Stimulated activated CD8-positive, alpha-beta memory T cell treated with anti-CD3 and anti-CD28 coated beads, Interleukin-15, amount 100 ng/mL, for 48 hours (primary cell): ENCODE measurements around the gene CLEC3A.
"Not testable (repeated sequence)": the region's sequence is repeated elsewhere in the genome, so short reads cannot be mapped to it uniquely, and the experiment has no call there.

ENCODE experiments used
- DNase-seq, 2 donors: peaks; one replicate each; pipeline ENCODE4 v3.0.0-alpha.2; 2020; ENCODE audit warnings: low read depth in 2 of 2

Gene CLEC3A, protein sequence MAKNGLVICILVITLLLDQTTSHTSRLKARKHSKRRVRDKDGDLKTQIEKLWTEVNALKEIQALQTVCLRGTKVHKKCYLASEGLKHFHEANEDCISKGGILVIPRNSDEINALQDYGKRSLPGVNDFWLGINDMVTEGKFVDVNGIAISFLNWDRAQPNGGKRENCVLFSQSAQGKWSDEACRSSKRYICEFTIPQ

DNA sequence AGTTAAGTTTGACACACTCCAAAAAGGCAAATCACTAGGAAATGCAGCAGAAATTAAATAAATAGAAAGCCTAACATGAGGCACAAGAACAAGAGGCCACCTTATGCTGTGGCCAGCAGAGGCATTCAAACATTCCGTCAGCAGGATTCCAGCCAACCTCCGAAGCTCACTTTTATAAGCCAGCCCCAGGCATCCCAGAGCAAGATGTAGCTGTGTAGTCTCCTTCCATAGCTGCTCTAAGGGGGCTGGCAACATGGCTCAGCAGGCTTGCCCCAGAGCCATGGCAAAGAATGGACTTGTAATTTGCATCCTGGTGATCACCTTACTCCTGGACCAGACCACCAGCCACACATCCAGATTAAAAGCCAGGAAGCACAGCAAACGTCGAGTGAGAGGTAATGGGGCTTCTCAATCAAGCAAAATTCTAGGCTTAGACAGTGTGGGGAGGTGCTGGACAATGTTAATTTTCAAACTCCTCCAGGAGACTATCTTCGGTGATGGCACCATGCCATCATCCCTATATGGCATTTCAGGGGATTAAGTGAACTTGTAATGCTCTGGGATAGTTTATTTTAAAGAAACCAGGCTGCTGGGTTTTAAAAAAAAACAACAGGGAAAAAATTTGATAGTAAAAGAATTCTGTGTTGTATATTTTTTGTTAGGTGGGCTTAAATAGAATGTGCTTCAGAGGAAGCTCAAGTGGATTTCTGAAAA lies at the start of gene CLEC3A:
TSS of gene CLEC3A (plus strand) at position 202 of the 714 bp plus-strand sequence. CDS start at position 281, 79 bp downstream.
- no peak for DNase-seq

DNA sequence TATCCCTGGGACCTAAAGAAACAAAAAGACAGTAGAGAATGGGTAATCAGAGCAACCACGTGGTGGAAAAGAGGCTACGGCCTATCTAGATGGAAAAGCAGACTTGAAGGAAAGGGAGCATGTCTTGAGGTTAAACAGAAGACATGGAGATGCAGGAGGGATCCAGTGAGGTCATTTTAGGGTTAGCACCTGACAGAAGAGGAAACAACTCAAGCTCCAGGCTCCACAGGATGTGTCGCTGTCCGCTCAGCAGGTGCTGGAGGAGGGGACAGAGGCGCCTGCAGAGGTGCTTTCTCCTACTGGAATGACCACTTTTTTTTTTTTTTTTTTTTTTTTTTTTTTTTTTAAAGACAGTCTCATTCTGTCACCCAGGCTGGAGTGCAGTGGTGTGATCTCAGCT lies 47.5 kb upstream of the CLEC3A start:
- no peak for DNase-seq

DNA sequence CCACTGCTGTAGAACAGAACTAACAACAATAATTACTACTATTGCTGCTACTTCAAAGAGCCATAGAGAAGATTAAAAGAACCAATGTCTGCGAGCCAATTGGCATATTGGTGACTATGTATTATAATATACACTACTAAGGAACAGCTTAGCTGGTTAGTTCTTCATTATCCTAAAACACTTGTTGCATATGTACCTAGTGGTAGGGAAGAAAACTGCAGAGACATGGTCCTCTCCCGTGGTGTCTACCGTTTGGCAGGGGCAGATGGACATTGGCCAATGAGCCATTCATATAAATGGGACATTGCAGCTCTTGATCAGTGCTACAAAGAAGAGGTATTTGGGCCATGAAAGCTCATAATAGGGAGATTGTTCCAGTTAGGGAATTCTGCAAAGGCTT lies 46.4 kb upstream of the CLEC3A start:
- no peak for DNase-seq

DNA sequence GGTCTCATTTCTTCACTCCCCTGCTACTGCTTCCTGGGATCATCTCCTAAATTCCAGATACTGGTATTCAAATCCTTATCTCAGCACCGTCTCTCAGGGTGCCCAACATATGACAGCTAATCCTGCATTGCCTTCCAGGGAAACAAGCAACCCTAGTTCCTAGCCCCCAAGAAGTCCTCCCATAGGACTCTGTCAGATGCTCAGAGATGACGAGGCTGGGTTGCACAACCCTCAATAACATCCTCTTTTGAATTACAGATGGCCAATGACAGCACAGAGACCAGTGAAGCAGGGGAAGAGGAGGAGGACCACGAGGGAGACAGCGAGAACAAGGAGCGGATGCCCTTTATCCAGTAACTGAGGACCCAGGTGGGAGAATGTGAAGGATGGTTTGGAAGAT lies 45.0 kb upstream of the CLEC3A start:
- no peak for DNase-seq

DNA sequence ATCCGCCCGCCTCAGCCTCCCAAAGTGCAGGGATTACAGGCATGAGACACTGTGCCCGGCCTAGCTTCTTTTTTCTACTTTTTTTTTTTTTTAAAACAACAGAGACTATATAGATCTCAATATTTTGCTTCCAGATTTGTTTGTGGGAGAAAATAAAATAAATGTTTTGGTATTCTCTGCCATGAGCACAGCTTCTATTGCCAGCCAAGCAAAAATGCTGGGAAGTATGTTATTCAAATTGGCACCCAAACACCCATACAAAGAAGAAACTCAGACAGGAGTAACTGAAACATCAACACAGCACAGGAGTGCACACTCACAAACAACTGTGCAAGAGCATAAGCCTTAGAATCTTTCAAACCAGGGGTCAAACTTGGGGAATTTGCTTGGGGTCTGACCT lies 37.2 kb upstream of the CLEC3A start:
- no peak for DNase-seq

DNA sequence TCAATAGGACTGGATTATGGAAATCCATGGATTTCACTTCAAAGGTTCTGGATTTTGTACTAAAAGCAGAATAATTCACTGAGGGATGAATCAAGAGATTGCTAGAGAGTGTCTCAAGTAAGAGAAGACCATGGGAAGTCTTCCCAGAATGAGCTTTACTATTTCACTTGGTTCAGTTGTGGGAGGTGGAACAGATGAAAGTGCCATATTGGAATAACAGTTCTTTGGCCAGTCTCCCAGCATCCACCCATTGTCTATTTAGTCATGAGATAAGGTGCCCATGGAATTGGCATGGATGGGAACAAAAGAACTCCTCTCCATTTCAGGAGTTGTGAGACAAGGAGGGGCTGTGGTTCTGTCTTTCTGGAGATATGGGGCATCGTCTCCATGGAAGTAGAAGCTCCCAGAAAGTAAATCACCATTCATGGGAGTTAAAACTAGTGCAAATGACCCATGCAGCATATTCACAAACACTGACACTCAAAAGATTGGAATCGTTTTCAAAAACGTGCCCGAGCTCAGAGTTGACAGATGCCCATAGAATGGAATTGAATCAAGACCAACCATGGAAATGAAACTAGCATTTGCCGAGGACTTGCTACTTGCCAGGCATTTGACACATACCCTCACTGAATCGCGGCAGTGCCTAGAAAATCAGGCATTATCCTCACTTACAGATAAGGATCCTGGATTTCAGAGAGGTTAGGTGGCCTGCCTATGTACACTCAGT lies 36.2 kb upstream of the CLEC3A start:
- no peak for DNase-seq

DNA sequence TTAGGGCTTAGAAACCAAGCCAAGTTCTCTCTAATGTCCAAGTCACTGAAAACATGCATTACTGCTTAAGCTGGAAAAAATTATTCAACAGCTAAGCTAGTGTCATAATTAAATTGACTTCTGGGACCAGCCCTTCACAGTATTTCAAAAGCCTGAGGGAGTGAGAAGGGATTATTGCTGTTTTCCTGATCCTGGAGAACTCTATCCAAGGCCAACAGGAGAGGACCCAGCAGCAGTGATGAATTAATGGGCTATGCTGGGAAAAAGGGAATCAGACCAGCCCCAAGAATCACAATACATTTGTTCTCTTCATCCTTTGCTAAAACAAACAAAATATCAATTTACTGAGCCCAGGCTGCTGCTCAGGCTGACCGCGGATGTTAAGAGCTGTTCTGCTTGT lies 34.5 kb upstream of the CLEC3A start:
- no peak for DNase-seq

DNA sequence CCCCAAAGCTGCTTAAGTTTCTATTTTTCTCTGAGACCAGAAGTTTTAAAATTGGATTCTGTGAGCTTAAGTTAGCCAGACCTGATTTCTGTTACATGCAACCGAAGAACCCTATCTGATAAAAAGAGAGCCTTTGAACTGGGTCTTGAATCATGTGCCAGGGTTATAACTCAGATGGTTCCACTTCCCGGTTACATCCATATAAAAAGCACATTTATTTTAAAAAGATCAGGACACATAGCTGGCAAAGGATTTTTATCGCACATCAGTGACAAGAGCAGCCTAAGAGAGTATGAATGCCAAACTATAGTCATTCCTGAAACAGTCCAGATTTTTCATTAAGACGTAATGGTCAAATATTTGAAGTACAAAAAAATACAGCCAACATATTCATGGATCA lies 32.5 kb upstream of the CLEC3A start:
- DNase-seq, result no peak

DNA sequence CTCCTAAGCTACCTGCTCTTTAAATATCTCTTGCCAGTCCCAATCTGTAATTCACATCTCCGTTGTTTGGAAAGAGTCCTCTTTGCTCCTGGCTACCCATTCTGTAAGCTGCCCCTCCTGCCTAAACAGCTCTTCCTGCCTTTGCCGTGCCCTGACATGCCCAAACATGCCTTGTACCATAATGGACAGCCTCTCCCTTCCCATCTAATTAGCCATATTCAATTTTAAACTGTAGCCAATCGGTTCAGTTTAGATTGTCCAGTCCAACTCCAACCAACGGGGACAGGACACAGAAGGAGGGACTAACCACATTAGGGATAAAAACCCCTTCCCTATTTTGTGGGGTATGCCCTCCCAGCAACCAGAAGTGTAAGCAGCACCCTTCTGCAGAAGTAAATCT lies 30.6 kb upstream of the CLEC3A start:
- no peak for DNase-seq

DNA sequence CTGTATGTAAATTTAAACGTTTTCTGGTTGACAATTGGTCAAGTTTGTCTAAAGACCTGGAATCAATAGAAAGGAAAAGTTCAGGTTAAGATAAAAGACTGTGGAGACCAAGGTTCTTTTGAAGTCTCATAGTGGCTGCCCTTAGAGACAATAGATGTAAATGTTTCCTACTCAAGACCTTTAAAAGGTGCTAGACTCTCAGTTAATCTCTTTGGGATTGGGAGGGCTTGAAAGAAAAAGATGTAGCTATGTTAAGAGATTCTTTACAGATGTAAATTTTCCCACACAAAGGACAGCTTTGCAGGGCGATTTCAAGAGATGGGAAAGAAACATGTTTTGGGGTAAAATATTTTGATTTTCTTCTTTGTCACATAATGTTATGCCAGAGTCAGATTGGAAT lies 30.0 kb upstream of the CLEC3A start:
- DNase-seq, result not testable (repeated sequence)

DNA sequence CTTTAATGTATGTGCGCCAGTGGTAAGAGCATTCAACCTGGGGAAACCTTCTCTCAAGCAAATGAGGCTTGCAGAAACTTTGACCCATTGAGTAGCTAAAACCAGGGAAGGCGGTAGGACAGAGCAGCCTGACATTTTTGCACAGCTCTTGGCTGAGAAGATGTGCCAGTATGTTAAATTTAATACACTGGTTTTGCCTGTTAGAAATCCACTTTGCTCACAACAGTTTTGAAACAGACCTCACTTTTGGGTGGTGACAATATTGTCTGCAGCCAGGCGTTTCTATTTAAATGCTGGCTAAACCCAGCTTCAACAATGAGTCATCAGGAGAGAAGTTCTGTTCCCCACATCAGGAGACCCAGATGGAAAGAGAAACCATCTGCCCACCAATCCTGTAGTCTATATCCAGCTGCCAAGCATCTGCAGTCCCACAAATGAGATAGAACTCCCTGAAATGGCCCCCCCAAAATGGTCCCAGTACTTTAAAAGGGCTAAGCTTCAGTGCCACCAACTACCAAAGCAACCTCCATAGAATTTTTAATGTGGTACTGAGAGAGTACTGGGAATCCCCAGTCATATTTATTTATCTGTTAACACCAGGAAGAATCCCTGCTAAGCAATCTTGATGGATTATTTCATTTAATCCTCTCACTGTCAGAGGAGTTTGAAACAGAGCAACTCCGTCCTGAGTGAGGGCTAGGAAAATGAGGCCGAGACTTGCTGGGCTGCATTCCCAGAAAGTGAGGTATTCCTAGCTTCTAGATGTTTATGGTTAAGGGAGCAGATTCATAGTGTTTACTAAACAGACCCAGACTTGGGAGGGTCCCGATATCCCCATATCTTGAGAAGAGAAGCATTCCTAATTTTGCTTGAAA lies 29.0 kb upstream of the CLEC3A start:
- DNase-seq, result no peak

DNA sequence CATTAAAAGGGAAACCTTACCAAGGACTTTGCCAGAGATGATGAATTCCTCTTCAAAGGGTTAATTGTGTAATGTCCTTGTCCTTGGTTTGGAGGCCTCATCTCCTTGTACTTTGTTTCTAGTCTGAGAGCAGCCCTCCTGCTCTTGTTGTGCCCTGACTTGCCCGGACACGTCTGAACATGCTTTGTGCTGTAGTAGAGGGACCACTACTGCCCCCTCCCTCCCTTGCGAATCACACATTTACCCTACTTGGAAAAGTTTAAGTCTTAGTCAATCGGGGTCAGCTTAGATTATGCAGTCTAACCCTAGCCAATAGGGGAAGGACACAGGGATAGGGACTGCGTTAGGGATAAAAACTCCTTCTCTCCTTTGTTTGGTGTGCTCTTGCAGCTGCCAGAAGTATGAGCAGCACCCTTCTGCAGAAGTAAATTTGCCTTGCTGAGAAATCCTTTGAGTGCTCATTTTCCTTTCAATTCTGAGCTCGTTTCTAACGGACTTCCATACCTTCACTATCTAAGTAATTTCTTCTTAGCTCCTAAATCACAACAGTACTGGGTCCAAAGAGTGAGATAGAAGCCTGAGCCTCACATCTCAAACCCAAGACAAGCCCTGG lies 26.4 kb upstream of the CLEC3A start:
- no peak for DNase-seq

DNA sequence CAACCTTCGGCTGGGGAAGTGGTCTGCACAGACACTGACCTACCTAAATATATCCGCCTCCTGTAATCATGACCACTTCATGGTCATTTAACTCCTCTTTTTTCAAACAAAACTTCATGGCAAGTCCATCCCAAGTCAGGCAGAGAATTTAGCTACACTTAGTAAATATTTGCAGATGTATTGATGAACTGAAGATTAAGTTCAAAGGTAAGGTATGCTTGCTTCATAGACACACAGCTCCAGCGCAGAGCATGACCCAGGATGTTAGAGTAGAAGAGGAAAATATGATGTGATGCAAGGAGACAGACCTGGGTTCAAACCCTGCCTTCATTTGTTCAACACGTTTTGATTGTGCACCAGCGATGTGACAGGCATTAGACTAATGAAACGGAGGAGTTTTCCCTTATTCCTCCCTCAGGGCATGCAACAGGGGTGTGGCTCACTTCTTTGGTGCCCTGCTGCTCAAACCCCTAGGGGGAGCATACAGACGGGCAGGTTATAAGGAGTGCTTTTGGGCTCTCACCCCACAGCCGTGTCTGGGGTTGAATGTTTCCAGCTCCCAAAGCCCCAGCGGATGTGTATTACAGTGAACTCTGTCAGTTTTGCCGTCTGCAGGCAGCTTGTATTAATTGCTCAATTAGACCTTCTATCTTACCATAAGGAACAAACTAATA lies 23.9 kb upstream of the CLEC3A start:
- no peak for DNase-seq

DNA sequence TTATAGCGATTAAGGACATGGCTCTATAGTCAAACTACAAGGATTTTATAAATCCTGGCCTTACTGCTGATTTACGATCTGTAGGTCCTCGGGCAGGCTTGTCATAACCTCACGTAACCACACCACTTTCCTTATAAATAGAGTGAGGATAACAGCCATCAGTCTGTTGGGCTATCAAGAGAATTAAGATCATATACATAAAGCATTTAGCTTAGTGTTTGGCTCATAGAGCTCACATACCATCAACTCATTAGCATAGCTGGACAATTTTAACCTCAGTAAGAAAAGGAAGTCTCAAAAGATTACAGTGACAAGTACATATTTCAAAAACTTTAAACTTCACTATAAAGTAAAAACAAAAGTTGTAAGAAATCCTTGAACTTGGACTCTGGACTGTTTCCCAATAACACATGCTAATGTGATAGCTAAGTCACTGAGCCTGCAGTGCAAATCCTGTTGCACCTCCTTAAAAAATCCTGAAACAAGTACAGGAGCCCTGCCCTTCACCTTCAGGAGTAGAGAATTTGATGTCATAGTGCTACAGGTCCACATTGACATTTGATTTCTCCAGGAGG lies 20.8 kb upstream of the CLEC3A start:
- no peak for DNase-seq

DNA sequence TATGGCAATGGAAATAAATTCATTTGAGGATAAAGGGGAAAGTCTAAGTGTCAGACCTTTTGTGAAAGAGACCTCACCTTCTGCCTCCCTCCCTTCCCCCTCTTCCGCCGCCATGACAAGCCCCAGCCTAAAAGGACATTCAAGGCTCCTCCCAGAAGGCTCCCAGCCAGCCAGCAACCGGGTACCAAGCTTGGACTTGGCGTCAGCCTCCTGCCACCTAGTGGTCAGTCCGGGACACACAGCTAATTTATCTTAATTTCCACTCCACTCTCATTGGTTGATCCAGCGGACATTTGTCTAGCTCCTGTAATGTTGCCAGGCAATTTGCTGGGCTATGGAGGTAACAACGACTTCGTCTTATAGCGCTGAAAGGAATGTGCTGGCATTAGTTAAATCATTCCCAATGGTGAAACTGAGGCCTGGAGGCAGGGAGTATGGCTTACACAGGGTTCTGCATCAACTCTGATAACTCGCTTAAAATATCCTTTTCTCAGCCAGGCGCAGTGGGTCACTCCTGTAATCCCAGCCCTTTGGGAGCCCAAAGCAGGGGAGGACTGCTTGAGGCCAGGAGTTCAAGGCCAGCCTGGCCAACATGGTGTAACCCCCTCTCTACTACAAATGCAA lies 19.3 kb upstream of the CLEC3A start:
- peak; percentile 51 to 61 for DNase-seq

DNA sequence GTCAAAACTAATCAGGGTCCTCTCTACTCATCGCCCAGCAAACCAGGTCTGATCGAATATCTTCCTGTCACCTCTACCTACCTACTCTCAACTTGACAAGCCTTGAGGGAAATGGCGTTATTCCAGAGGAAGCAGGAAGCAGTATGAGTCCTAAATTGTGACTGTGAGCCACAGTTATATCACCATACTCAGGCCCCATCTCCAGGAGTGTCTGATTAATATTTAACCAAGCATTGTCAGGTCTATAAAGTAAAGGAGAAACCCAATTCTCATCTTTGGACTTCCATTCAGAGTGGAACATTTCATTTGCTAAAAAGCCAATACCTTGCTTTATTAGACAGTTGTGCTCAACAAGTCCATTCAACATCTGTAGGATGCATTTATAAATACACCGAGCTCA lies 17.8 kb upstream of the CLEC3A start:
- DNase-seq, result no peak

DNA sequence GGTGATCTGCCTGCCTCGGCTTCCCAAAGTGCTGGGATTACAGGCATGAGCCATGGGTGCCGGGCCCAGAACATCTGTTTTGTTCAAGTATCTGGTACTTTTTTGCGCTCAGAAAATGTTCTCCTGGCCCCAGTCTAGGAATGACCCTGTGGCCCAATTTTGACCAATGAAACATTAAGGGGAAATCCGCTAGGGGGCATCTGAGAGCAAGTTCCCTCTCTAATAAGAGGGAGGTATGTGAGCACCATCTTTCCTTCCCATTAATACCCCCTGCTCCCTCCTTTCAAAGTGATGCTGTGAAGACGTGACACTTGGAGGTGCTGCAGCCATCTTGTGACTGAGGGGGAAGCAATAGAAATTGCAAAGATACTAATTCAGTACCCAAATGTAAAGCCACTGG lies 16.5 kb upstream of the CLEC3A start:
- DNase-seq, result no peak

DNA sequence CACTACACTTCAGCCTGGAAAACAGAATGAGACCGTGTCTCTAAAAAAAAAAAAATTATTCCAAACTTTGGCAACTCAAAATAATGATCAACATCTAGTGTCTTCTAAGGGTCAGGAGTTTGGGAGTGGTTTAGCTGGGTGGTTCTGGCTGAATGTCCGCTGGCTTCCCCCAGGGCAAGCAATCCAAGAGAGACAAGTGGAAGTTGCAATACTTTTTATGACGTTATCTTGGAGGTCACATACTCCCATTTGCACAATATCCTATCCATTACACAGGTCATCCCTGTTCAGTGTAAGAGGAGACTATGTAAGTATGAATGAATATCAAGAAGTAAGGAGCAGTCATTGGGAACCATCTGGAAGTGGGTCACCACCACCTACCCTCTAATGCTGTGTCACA lies 15.2 kb upstream of the CLEC3A start:
- DNase-seq, result no peak

DNA sequence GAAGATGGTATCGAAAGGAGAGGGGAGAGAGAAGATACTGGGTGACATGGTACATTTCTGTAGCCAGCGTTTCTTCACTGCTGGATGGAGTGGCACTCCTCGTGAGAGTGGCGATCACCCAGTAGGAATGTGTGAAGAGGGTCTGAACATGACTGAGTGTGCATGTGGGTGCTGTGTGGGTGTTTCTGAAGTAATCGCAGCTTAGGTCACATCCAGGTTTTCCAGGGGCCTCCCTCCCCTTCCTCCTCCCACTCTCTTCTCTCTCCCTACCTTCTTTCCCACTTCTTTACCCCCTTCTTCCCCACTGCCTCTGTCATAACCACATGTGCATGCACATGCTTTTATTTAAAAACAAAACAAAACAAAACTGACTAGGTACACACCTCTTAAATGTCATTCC lies 1.8 kb downstream of the CLEC3A start:
- no peak for DNase-seq

DNA sequence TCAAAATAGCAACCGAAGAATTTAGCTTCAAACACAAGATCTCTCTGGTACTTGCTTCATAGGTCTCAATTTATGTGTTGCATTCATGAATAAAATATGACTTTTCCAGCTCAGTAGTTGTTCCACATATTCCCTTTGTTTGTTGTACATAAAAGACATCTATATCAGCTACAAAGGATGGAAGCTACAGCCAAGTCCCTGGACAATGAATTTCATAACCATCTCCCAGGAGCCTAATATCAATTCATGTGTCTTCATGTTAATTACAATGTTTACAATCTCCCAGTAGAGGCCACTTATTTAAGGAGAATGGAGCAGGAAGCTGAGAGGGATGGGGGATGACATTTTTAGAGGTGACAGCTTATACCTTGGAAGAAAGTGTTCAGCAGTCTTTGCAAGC lies 3.3 kb downstream of the CLEC3A start:
- DNase-seq, result no peak
